ENCODE data around the gene PARD3. TPM values are rescaled to one million over a fixed set of nuclear protein-coding genes. Genes with fewer than 3 reads are reported as not detected.

The PARD3 gene
- total RNA-seq, 1 donor from 2014 or later: 51.2 TPM

- Mint-ChIP-seq H3K36me3 (ENCODE audit: low read depth) (peaks cover 6% of the 10 kb centered on the region), H3K27me3 (ENCODE audit: low read depth) (no peaks in the 10 kb centered on the region), H3K27ac (ENCODE audit: unreplicated experiment) (no peak overlapping the region), H3K9me3 (peaks cover 8% of the 10 kb centered on the region), H3K4me3 (no peak overlapping the region), H3K4me1 (peaks cover 32% of the 10 kb centered on the region)
- no peak for DNase-seq (ENCODE audit: low read depth, low spot score)
- no peak for TF ChIP-seq CTCF (conservative IDR thresholded peaks at IDR 0.05)
Observed at GRCh38 chr10:34224639-34225038, 590.5 kb downstream of the PARD3 start.

- no peaks in the 10 kb centered on the region for H3K27me3 Mint-ChIP-seq (ENCODE audit: low read depth)
- H3K27ac Mint-ChIP-seq (ENCODE audit: unreplicated experiment): no peak overlapping the region
- peaks cover 31% of the 10 kb centered on the region for H3K4me1 Mint-ChIP-seq
- peaks cover 6% of the 10 kb centered on the region for H3K36me3 Mint-ChIP-seq (ENCODE audit: low read depth)
- peaks cover 8% of the 10 kb centered on the region for H3K9me3 Mint-ChIP-seq
- H3K4me3 Mint-ChIP-seq: no peak overlapping the region
- TF ChIP-seq CTCF (conservative IDR thresholded peaks at IDR 0.05): no peak
- no peak for DNase-seq (ENCODE audit: low read depth, low spot score)
Observed at GRCh38 chr10:34223658-34224057, 591.4 kb downstream of the PARD3 start.

- no peaks in the 10 kb centered on the region for H3K27me3 Mint-ChIP-seq (ENCODE audit: low read depth)
- no peak overlapping the region for H3K4me3 Mint-ChIP-seq
- H3K9me3 Mint-ChIP-seq: peaks cover 8% of the 10 kb centered on the region
- H3K36me3 Mint-ChIP-seq (ENCODE audit: low read depth): peaks cover 6% of the 10 kb centered on the region
- H3K27ac Mint-ChIP-seq (ENCODE audit: unreplicated experiment): no peak overlapping the region
- H3K4me1 Mint-ChIP-seq: peaks cover 34% of the 10 kb centered on the region
- no peak for DNase-seq (ENCODE audit: low read depth, low spot score)
- TF ChIP-seq CTCF (conservative IDR thresholded peaks at IDR 0.05): no peak
Observed at GRCh38 chr10:34222359-34222758, 592.7 kb downstream of the PARD3 start.

GRCh38 chr10:34219753-34220548, 595.1 kb downstream of the PARD3 start:
- H3K9me3 Mint-ChIP-seq: peaks cover under 1% of the 10 kb centered on the region
- TF ChIP-seq CTCF (conservative IDR thresholded peaks at IDR 0.05): no peak
- no peak overlapping the region for H3K4me3 Mint-ChIP-seq
- H3K27ac Mint-ChIP-seq (ENCODE audit: unreplicated experiment): no peak overlapping the region
- peaks cover 51% of the 10 kb centered on the region for H3K4me1 Mint-ChIP-seq
- no peaks in the 10 kb centered on the region for H3K36me3 Mint-ChIP-seq (ENCODE audit: low read depth)
- no peaks in the 10 kb centered on the region for H3K27me3 Mint-ChIP-seq (ENCODE audit: low read depth)
- DNase-seq (ENCODE audit: low read depth, low spot score): no peak

GRCh38 chr10:34217524-34217923, 597.6 kb downstream of the PARD3 start:
- Mint-ChIP-seq H3K27me3 (ENCODE audit: low read depth) (no peaks in the 10 kb centered on the region), H3K9me3 (no peaks in the 10 kb centered on the region), H3K4me3 (no peak overlapping the region), H3K36me3 (ENCODE audit: low read depth) (peaks cover 4% of the 10 kb centered on the region), H3K4me1 (peaks cover 38% of the 10 kb centered on the region), H3K27ac (ENCODE audit: unreplicated experiment) (no peak overlapping the region)
- no peak for DNase-seq (ENCODE audit: low read depth, low spot score)
- TF ChIP-seq CTCF (conservative IDR thresholded peaks at IDR 0.05): no peak

All from neural crest cell (in vitro differentiated cells).